A375 (cell line): ENCODE data around the gene NLRP2B. TPM values are rescaled to one million over a fixed set of nuclear protein-coding genes. Genes with fewer than 3 reads are reported as not detected.

Experiments
- total RNA-seq: library from RNA; depleted of rRNA; stranded (reverse); fragments of >200 nt; shearing (Covaris generic); gene quantifications from 2 replicates; pipeline ENCODE4 v1.2.3, GENCODE V29; 2014; rRNA removed

Gene NLRP2B
- total RNA-seq = not detected in 2 replicates

DNA sequence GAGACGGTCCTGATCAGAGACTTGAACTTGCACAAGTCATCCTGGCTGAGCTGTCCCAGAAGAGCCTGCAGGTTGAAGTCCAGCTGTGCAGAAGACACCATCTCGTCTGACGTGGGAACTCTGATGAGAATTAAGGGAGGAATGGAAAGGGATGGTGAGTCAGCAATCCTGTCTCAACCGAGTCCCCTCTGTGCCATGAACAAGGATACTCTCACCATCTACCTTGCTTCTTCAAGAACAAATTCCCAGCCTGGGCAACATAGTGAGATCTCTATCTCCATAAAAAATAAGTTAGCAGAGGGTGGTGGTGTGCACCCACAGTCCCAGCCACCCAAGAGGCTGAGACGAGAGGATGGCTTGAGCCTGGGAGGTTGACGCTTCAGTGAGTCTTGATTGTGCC, at the start of gene NLRP2B:
Gene NLRP2B, minus strand, starts transcription at position 101 of the 400 bp plus-strand sequence.

Other genes with a start within 250 kb of the NLRP2B start
- 7.5 and 8.0 TPM in 2 replicates for gene ZXDB, start 88.2 kb downstream of the NLRP2B start, total RNA-seq
- 2.5 and 3.1 TPM in 2 replicates for gene ZXDA, start 230.2 kb upstream of the NLRP2B start, total RNA-seq